HG02759 (cell line): ENCODE results near the gene ASPDH.
"Not testable (repeated sequence)": the region's sequence is repeated elsewhere in the genome, so short reads cannot be mapped to it uniquely, and the experiment has no call there.

Source experiments
- ATAC-seq: cut with Tn5 transposase; IDR thresholded peaks from one replicate; pipeline ENCODE4 v1.9.1; 2021; ENCODE audit warnings: mild to moderate bottlenecking, moderate library complexity; ENCODE audit not compliant: unreplicated experiment

Gene ASPDH

DNA sequence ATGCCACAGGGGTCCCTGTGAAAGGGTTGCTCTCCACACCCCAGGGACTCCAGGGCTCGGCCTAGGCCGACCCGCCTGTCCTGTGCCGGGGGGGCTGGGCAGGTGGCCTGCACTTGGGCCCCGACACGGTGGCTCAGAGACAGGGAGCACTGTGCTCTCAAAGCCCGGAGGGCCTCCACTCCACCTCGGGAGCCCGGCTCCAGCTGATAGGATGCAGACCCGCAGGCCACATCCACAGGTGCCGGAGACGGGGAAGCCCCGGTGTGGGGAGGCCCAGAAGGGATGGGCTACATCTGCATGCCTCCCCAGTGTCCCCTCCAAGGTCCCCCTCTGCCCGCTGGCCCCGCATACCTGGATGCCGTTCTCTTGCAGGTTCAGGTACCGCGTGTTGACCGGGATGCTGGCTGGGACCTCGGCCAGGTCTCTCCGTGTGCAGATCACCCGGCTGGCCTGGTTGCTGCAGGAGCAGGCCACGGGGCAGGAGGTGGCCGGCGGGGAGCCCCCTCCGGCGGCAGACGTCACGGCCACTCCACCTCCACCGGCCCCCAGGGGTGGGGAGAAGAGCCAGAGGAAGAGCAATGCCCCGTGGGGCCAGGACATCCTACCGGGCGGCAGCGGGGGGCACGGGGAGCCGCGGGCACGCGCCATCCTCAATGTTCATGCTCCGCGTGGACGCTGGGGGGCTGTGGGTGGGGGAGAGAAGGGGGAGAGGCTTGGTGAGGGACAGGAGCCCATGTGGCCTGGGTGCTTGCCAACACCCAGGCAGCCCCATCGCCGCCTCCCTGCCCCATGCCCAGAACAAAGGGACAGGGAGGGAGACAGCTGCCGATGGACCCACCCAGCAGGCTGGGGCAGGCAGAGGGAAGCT lies 34.7 kb upstream of the ASPDH start:
- no peak for ATAC-seq

- ATAC-seq: no peak
These were observed 33.9 kb upstream of the ASPDH start for GRCh38 chr19:50547385-50548190.

DNA sequence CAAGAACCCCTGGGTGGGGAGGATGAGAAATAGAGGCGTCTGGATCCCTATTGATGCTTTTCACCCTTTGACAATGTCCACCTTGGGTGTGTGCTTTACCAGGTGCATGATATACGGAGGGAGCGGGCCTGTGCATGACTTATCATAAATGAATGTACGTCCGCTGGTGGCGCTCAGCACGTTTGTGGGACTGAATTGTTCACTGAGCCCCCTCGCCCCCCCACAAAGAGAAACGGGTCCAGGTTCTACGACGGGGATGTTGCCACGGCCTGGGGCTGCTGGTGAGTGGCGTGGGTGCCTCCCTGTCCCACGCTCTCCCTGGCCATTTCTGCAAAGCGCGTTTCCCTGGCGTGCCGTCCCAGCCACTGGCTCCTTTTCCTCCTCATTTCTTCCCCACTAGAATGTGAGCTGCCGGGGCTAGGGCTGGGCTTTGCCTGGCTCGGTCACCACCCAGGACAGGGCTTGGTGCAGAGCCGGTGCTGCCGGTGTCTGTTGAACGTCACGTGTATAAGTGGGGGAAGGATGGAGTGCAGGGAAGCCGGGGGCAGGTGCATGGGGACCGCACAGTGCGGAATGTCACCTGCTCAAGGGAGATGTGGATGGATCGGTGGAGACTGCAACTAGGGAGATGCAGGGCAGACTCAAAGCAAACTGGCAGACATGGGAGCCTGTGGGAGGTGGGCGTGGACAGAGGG lies 33.0 kb upstream of the ASPDH start:
- no peak for ATAC-seq

- ATAC-seq: no peak
These were observed 29.2 kb upstream of the ASPDH start for GRCh38 chr19:50542943-50543342.

- ATAC-seq: no peak
These were observed 24.1 kb upstream of the ASPDH start for GRCh38 chr19:50537769-50538230.

GRCh38 chr19:50537306-50537685 lies 23.6 kb upstream of the ASPDH start:
- no peak for ATAC-seq

- ATAC-seq: no peak
These were observed 23.1 kb upstream of the ASPDH start for GRCh38 chr19:50536662-50537305.

- ATAC-seq: no peak
These were observed 22.0 kb upstream of the ASPDH start for GRCh38 chr19:50535672-50536187.

DNA sequence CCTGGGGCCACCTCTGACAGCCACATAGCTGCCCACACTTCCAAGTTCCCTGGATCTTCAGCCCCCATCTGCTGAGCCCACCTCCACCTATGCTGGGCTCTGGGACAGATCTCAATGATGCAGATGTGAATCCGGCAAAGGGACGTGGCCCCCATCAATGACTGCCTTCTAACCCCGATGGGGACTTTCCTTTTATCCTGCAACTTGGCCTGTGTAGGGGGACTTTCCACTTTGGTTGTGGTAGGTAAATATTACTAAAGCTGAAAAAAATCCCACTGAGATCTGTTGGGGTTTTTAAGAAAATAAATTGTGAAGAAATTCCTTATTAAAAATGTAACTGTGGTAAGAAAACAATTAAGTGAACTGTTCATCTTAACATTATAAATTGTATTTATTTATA lies 20.8 kb upstream of the ASPDH start:
- ATAC-seq: no peak

- no peak for ATAC-seq
These were observed 19.2 kb upstream of the ASPDH start for GRCh38 chr19:50532952-50533351.

DNA sequence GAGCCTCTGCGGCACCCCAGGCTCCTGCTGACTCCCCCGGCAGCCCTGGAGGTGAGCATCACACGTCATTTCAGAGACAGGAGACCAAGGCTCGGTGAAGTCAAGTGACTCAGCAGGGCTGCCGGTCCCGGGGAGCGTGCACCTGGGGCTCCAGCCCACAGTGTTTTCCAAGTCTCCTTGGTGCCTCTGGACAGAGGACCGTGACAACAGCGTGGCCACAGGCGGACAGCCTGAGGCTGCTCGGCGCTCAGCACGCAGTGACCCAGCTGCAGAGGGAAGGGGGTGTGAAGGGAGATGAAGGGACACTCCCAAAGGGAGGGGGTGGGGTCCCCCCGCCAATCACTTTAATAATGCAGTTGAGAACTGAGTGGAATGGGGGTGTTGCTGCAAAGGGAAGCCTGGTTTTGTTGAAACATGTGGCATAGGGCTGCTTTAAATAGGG lies 17.5 kb upstream of the ASPDH start:
- no peak for ATAC-seq

GRCh38 chr19:50528052-50528451 lies 14.3 kb upstream of the ASPDH start:
- not testable (repeated sequence) for ATAC-seq

GRCh38 chr19:50522881-50523280 lies 9.2 kb upstream of the ASPDH start:
- ATAC-seq: no peak

- no peak for ATAC-seq
These were observed 7.2 kb upstream of the ASPDH start for GRCh38 chr19:50520822-50521465.

GRCh38 chr19:50519006-50519575 lies 5.4 kb upstream of the ASPDH start:
- no peak for ATAC-seq

DNA sequence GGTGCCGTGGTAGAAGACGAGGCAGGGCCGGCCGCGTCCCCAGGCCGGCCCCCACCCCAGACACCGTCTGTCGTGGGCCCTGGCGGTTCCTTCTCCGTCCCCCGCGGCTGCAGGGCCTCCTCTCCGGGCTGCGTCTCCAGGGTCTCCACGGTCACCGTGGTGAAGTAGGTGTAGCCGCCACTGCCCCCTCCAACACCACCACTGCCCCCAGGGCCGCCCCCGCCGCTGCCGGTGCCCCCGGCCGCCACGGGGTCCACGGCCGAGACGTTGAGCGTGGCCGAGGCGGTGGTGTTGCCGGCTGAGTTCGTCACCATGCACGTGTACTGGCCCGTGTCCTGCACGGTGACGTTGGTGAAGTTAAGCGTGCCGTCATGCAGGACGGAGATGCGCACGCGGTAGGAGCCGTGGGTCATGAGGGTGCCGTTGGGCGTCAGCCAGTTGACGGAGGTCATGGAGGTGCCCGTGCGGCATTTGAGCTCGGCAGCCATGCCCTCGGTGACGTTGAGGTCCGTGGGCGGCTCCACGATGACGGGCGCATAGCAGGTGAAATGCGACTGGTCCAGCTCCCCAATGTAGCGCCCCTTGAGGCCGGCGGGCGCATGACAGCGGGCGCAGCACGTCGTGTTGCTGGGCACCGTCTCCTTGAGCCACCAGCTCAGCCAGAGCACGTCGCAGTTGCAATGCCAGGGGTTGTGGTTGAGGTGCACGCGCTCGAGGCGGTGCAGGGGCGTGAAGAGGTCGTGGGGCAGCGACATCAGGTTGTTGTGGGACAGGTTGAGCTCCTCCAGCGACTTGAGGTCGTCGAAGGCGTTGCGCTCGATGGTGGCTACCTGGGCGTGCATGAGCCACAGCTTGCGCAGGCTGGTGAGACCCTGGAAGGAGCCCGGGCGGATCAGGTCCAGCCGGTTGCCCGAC lies 4.6 kb upstream of the ASPDH start:
- no peak for ATAC-seq

- ATAC-seq: no peak
These were observed 4.0 kb upstream of the ASPDH start for GRCh38 chr19:50517704-50518075.

GRCh38 chr19:50516964-50517703 lies 3.4 kb upstream of the ASPDH start:
- ATAC-seq: no peak
